AG09309 (cell line): Measurements from ENCODE around the gene CHIT1.

Experiments
- DNase-seq: peaks from one replicate; pipeline ENCODE4 v3.0.0-alpha.2; 2010; ENCODE audit warnings: low read depth
- H3K4me3 ChIP-seq: 2 replicates; pipeline ENCODE4 v1.5.1; 2011; ENCODE audit warnings: mild to moderate bottlenecking, low read depth, low read length, moderate library complexity; ENCODE audit not compliant: control insufficient read depth
- CTCF ChIP-seq: IDR thresholded peaks from 2 replicates; pipeline ENCODE4 v1.5.1; 2011; ENCODE audit warnings: mild to moderate bottlenecking, low read depth, low read length, inconsistent platforms; ENCODE audit not compliant: insufficient read depth, control insufficient read depth; ENCODE audit errors: missing control alignments

CHIT1 gene

GRCh38 chr1:203168256-203168786 is 61.2 kb downstream of the CHIT1 start:
- TF ChIP-seq CTCF: no peak

GRCh38 chr1:203167913-203168200 is 61.6 kb downstream of the CHIT1 start:
- no peak for TF ChIP-seq CTCF
- H3K4me3 ChIP-seq: no peak overlapping the region
- DNase-seq: no peak

More at GRCh38 chr1:203168256-203168786, 61.2 kb downstream of the CHIT1 start:
- no peak overlapping the region for H3K4me3 ChIP-seq
- no peak for DNase-seq

GRCh38 chr1:203167026-203167912 is 62.2 kb downstream of the CHIT1 start:
- TF ChIP-seq CTCF: no peak
- H3K4me3 ChIP-seq: no peak overlapping the region
- DNase-seq: no peak

GRCh38 chr1:203166192-203166940 is 63.1 kb downstream of the CHIT1 start:
- no peak for DNase-seq
- no peak for TF ChIP-seq CTCF
- H3K4me3 ChIP-seq: no peak overlapping the region
